Dendritic cell treated with granulocyte-macrophage colony-stimulating factor and Interleukin-4, amounts not matched to agents 40 ng/mL and 50 ng/mL, for 4 days (primary cell): Measurements from ENCODE around the gene LEFTY1.

Source experiments
- H3K27ac Mint-ChIP-seq: one replicate; pipeline ENCODE4 v1.8.0; 2022; ENCODE audit warnings: mild to moderate bottlenecking, mixed read lengths
- H3K27me3 Mint-ChIP-seq: one replicate; pipeline ENCODE4 v1.8.0; 2022; ENCODE audit warnings: mild to moderate bottlenecking, mixed read lengths
- H3K36me3 Mint-ChIP-seq: one replicate; pipeline ENCODE4 v1.8.0; 2022; ENCODE audit warnings: low read depth, mixed read lengths
- H3K4me1 Mint-ChIP-seq: one replicate; pipeline ENCODE4 v1.8.0; 2022; ENCODE audit warnings: low read depth, mixed read lengths
- H3K4me3 Mint-ChIP-seq: one replicate; pipeline ENCODE4 v1.8.0; 2022; ENCODE audit warnings: mild to moderate bottlenecking, moderate library complexity, mixed read lengths
- H3K9me3 Mint-ChIP-seq: one replicate; pipeline ENCODE4 v1.8.0; 2022; ENCODE audit warnings: mixed read lengths
- intact Hi-C: fragments of 100-400 bp; cut with micrococcal nuclease; formaldehyde crosslinking; loops from one replicate; pipeline ENCODE4 v1.15.0; 2022

Gene LEFTY1

DNA sequence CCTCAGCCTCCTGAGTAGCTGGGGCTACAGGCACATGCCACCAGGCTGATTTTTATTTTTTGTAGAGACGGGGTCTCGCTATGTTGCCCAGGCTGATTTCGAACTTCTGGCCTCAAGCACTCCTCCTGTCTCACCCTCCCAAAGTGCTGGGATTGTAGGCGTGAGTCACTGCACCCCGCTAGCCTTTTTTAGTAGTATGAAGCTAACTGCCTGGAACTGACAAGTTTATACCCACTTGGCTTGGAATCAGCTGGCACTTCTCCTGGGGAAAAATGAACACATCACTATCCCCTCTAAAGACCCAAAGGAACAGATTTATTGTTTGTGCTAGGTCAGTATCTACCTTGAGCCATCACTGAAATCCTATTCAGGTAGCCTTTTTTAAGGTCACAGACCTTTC is 25.8 kb downstream of the LEFTY1 start:
- H3K4me3 Mint-ChIP-seq = no peak overlapping the region
- H3K27ac Mint-ChIP-seq = no peak overlapping the region
- peaks cover 18% of the 10 kb centered on the region for H3K4me1 Mint-ChIP-seq
- intact Hi-C loops = no loop called here
- peaks cover 90% of the 10 kb centered on the region for H3K36me3 Mint-ChIP-seq
- no peaks in the 10 kb centered on the region for H3K9me3 Mint-ChIP-seq
- no peaks in the 10 kb centered on the region for H3K27me3 Mint-ChIP-seq

DNA sequence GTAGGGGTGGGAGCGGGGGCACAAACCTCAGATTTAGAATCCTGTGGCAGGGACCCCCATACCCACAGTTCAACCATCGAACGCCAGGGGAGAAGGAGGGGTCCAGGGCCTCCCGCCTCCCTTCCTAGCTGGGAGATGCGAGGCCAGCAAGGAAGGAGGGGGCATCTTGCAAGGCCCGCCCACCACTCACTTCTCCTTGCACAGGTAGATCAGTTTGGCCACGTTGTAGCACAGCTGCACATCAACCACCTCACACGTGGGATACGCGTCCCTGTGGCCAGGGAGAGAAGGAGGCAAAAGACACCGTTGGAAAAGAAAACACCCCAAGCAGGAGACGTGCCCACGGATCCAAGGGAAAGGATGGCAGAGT is 26.4 kb downstream of the LEFTY1 start:
- no peak overlapping the region for H3K27ac Mint-ChIP-seq

GRCh38 chr1:225861834-225862580 is 26.9 kb downstream of the LEFTY1 start:
- Mint-ChIP-seq H3K27ac (no peak overlapping the region), H3K4me3 (no peak overlapping the region), H3K9me3 (no peaks in the 10 kb centered on the region), H3K36me3 (peaks cover 90% of the 10 kb centered on the region), H3K27me3 (no peaks in the 10 kb centered on the region), H3K4me1 (peaks cover 16% of the 10 kb centered on the region)
- intact Hi-C loops = no loop called here

More for the DNA sequence above, 26.4 kb downstream of the LEFTY1 start:
- intact Hi-C loops = no loop called here
- no peak overlapping the region for H3K4me3 Mint-ChIP-seq
- peaks cover 18% of the 10 kb centered on the region for H3K4me1 Mint-ChIP-seq
- peaks cover 90% of the 10 kb centered on the region for H3K36me3 Mint-ChIP-seq
- no peaks in the 10 kb centered on the region for H3K9me3 Mint-ChIP-seq
- H3K27me3 Mint-ChIP-seq = no peaks in the 10 kb centered on the region

DNA sequence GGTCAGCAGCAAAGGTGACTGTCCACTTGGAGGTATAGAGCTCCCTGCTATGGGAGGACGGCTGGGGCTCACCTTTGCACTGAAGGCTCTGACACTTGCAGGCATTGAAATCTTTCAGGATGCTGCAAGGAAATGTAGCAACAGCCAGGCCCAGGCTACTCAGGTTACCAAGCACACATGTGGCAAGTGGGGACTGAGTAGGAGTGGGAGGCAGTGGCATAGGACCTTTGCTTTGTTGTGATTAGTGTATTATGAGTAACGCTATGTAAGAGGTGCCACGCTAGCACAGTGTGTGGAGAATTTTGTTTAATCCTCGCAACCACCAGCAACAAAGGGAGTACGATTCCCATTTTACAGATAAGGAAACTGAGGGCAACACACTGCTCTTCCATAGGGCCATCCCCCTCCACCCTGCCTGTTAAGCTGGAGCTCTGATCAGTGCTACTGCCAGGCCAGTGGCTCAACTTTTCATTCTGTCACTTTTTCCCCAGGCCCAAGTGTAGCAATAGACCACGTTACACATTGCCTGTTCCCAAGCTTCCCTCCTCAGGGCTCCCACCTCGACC is 28.0 kb downstream of the LEFTY1 start:
- H3K27me3 Mint-ChIP-seq = no peaks in the 10 kb centered on the region
- no peak overlapping the region for H3K4me3 Mint-ChIP-seq
- H3K4me1 Mint-ChIP-seq = peaks cover 6% of the 10 kb centered on the region
- H3K36me3 Mint-ChIP-seq = peaks cover 90% of the 10 kb centered on the region
- H3K9me3 Mint-ChIP-seq = no peaks in the 10 kb centered on the region
- intact Hi-C loops = no loop called here
- H3K27ac Mint-ChIP-seq = no peak overlapping the region

DNA sequence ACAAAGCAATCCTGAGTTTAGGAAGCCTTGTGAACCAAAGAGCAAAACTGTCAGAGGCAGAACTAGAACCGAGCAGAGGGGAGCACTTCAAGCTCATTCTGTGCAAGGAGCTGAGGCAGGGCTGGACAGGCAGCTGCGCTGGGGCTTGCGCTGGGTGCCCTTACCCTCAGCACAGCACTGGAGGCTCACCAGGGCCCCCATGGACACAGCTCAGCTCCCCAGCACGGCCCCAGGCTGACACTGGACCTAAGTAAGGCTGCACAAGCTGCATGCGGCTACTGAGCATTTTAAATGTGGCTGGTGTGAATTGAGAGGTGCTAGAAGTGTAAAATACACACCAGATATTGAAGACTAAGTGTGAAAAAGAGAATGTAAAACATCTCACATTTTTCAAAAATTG is 28.8 kb downstream of the LEFTY1 start:
- no peak overlapping the region for H3K27ac Mint-ChIP-seq
- H3K4me3 Mint-ChIP-seq = no peak overlapping the region
- intact Hi-C loops = no loop called here
- H3K4me1 Mint-ChIP-seq = no peaks in the 10 kb centered on the region
- H3K9me3 Mint-ChIP-seq = no peaks in the 10 kb centered on the region
- H3K36me3 Mint-ChIP-seq = peaks cover 90% of the 10 kb centered on the region
- H3K27me3 Mint-ChIP-seq = no peaks in the 10 kb centered on the region

- H3K27ac Mint-ChIP-seq = no peak overlapping the region
- no peaks in the 10 kb centered on the region for H3K27me3 Mint-ChIP-seq
- H3K4me3 Mint-ChIP-seq = no peak overlapping the region
- H3K4me1 Mint-ChIP-seq = no peaks in the 10 kb centered on the region
- peaks cover 93% of the 10 kb centered on the region for H3K36me3 Mint-ChIP-seq
- intact Hi-C loops = no loop called here
- H3K9me3 Mint-ChIP-seq = no peaks in the 10 kb centered on the region
Observed at GRCh38 chr1:225859151-225859550, 29.8 kb downstream of the LEFTY1 start.

DNA sequence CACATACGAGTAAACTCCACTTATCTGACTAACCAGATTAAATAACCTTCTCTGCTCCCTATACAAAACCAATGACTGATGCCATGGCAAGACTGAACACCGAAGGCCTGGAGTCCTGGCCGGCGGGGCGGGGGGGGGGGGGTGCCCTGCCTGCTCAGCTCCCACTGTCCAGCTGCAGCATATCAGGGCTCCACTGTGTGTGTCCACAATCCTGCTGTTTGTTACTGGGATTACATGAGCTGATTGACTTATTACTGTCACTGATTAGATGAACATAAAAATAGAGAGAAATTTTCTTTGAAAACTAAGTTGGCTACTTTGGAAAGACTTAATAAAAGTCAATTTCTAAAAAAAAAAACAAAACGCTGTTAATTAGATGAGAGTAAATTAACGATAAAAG is 31.7 kb downstream of the LEFTY1 start:
- Mint-ChIP-seq H3K9me3 (no peaks in the 10 kb centered on the region), H3K4me3 (no peak overlapping the region), H3K27ac (no peak overlapping the region), H3K36me3 (peaks cover 99% of the 10 kb centered on the region), H3K27me3 (no peaks in the 10 kb centered on the region), H3K4me1 (peaks cover 6% of the 10 kb centered on the region)
- intact Hi-C loops = no loop called here

DNA sequence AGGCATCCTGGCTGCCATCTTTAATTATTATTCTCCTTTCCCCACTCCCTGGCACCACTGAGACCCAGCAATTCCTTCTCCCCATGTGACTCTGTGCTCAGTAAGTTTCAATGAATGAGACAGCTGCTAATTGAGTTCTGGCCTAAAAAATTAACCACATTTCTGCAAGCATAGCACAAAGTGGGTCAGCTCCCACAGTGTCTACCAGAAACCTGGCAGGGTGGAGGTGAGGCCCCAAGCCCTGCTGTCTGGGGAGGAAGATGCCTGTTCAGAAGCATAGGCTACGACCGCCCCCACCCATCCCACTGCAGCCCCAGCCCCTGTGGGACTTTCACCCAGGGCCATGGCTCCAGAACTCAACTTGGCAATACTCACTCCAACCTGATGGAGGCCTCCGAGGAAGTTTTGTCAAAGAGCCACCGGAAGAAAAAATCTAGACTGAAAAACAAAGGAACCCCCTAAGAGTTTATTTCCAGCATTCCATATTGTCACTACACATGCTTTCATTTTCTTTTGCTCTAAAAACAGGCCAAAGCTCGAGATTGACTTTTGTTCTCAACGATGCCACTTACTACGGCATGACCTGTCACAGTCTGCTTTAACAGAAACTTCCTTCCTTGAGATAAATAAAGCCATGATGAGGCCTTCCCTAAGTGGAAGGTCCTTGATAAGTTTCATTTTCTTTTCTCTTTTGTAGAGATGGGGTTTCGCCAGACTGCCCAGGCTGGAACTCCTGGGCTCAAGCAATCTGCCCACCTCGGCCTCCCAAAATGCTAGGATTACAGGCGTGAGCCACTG is 33.2 kb downstream of the LEFTY1 start:
- Mint-ChIP-seq H3K4me3 (no peak overlapping the region), H3K9me3 (no peaks in the 10 kb centered on the region), H3K27me3 (no peaks in the 10 kb centered on the region), H3K27ac (no peak overlapping the region), H3K4me1 (peaks cover 12% of the 10 kb centered on the region), H3K36me3 (peaks cover 99% of the 10 kb centered on the region)
- intact Hi-C loops = no loop called here

GRCh38 chr1:225853441-225853840 is 35.5 kb downstream of the LEFTY1 start:
- Mint-ChIP-seq H3K9me3 (no peaks in the 10 kb centered on the region), H3K27ac (no peak overlapping the region), H3K36me3 (peaks cover 95% of the 10 kb centered on the region), H3K4me1 (peaks cover 28% of the 10 kb centered on the region), H3K4me3 (no peak overlapping the region), H3K27me3 (no peaks in the 10 kb centered on the region)
- intact Hi-C loops = no loop called here

GRCh38 chr1:225852413-225853124 is 36.4 kb downstream of the LEFTY1 start:
- Mint-ChIP-seq H3K27ac (no peak overlapping the region), H3K4me3 (no peak overlapping the region), H3K36me3 (peaks cover 95% of the 10 kb centered on the region), H3K27me3 (no peaks in the 10 kb centered on the region), H3K9me3 (no peaks in the 10 kb centered on the region), H3K4me1 (peaks cover 36% of the 10 kb centered on the region)
- intact Hi-C loops = no loop called here

GRCh38 chr1:225851805-225852204 is 37.1 kb downstream of the LEFTY1 start:
- H3K4me1 Mint-ChIP-seq = peaks cover 39% of the 10 kb centered on the region
- H3K36me3 Mint-ChIP-seq = peaks cover 95% of the 10 kb centered on the region
- intact Hi-C loops = no loop called here

GRCh38 chr1:225850370-225850769 is 38.6 kb downstream of the LEFTY1 start:
- Mint-ChIP-seq H3K9me3 (no peaks in the 10 kb centered on the region), H3K4me3 (no peak overlapping the region), H3K27ac (no peak overlapping the region), H3K36me3 (peaks cover 95% of the 10 kb centered on the region), H3K4me1 (peaks cover 44% of the 10 kb centered on the region), H3K27me3 (no peaks in the 10 kb centered on the region)
- intact Hi-C loops = no loop called here

More at GRCh38 chr1:225851805-225852204, 37.1 kb downstream of the LEFTY1 start:
- Mint-ChIP-seq H3K9me3 (no peaks in the 10 kb centered on the region), H3K4me3 (no peak overlapping the region), H3K27ac (no peak overlapping the region), H3K27me3 (no peaks in the 10 kb centered on the region)

DNA sequence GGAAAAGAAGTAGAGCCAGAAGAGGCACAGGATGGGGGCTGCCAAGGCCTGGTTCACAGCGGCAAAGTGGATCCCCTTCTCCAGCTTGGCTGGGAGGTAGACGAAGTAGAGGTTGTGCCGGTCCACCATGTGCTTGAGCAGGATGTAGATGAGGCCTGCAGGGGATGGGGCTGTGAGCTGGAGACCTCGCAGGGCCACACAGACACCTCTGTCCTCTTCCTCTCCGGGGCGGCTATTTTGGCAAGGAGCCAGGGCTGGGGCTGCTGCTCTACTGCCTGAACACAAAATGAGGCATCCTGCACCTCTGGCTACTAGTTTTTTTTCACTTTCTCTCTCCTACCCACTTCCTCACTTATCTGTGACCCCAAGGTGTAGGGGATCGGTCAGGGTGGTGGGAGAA is 39.0 kb downstream of the LEFTY1 start:
- Mint-ChIP-seq H3K27ac (no peak overlapping the region), H3K9me3 (no peaks in the 10 kb centered on the region), H3K4me3 (no peak overlapping the region), H3K27me3 (no peaks in the 10 kb centered on the region), H3K4me1 (peaks cover 44% of the 10 kb centered on the region), H3K36me3 (peaks cover 96% of the 10 kb centered on the region)
- intact Hi-C loops = loop anchor here (5.0 kb wide), 1 partner anchor 73 kb away; the partner anchor contains the start of gene SRP9
